Activated T-cell treated with anti-CD3 and anti-CD28 coated beads, Interleukin-2, amount 50 U/mL, for 4 hours (primary cell): ENCODE results near the gene RNLS. TPM values are rescaled to one million over a fixed set of nuclear protein-coding genes. Genes with fewer than 3 reads are reported as not detected.

Experiments
- ATAC-seq, 2 donors: fragments of 200-7000 bp; cut with Tn5 transposase; one replicate each; pipeline ENCODE4 v1.10.0; 2021
- DNase-seq: peaks from one replicate; pipeline ENCODE4 v3.0.0-alpha.2; 2020
- H3K27me3 Mint-ChIP-seq: one replicate; pipeline ENCODE4 v1.8.0; 2021; ENCODE audit warnings: low read depth, mixed read lengths
- H3K36me3 Mint-ChIP-seq: one replicate; pipeline ENCODE4 v1.8.0; 2022; ENCODE audit warnings: mixed read lengths; ENCODE audit not compliant: insufficient read depth
- H3K4me1 Mint-ChIP-seq: one replicate; pipeline ENCODE4 v1.8.0; 2021; ENCODE audit warnings: low read depth, mixed read lengths
- H3K4me3 Mint-ChIP-seq: one replicate; pipeline ENCODE4 v1.8.0; 2021; ENCODE audit warnings: mild to moderate bottlenecking, moderate library complexity, mixed read lengths
- H3K9me3 Mint-ChIP-seq: one replicate; pipeline ENCODE4 v1.8.0; 2021; ENCODE audit warnings: mixed read lengths
- total RNA-seq, 3 donors: library from RNA; stranded (reverse); gene quantifications; one replicate each; pipeline ENCODE4 v1.2.1, GENCODE V29; 2021

Gene RNLS
- total RNA-seq, 3 donors from 2014 or later = 3.4 to 5.5 (median 5.4) TPM

GRCh38 chr10:88583584-88583957 is 453 bp upstream of the RNLS start:
- Mint-ChIP-seq H3K4me3 (peak overlapping the region; percentile 87), H3K4me1 (peaks cover 11% of the 10 kb centered on the region), H3K36me3 (peaks cover 4% of the 10 kb centered on the region), H3K9me3 (peaks cover 4% of the 10 kb centered on the region), H3K27me3 (peaks cover 5% of the 10 kb centered on the region)
- ATAC-seq = no peak
- DNase-seq = no peak

- peaks cover 5% of the 10 kb centered on the region for H3K27me3 Mint-ChIP-seq
- peaks cover 4% of the 10 kb centered on the region for H3K36me3 Mint-ChIP-seq
- no peak for ATAC-seq
- no peak for DNase-seq
- peaks cover 11% of the 10 kb centered on the region for H3K4me1 Mint-ChIP-seq
- H3K9me3 Mint-ChIP-seq = peaks cover 4% of the 10 kb centered on the region
- H3K4me3 Mint-ChIP-seq = peak overlapping the region; percentile 87
These were observed 710 bp downstream of the RNLS start for GRCh38 chr10:88582411-88582805.

GRCh38 chr10:88565072-88565471 is 18.0 kb downstream of the RNLS start:
- H3K9me3 Mint-ChIP-seq = no peaks in the 10 kb centered on the region
- H3K4me1 Mint-ChIP-seq = no peaks in the 10 kb centered on the region
- no peak overlapping the region for H3K4me3 Mint-ChIP-seq
- H3K36me3 Mint-ChIP-seq = no peaks in the 10 kb centered on the region
- H3K27me3 Mint-ChIP-seq = no peaks in the 10 kb centered on the region
- DNase-seq = no peak
- ATAC-seq = no peak

- Mint-ChIP-seq H3K4me3 (no peak overlapping the region), H3K4me1 (peaks cover 2% of the 10 kb centered on the region), H3K36me3 (no peaks in the 10 kb centered on the region), H3K27me3 (no peaks in the 10 kb centered on the region), H3K9me3 (no peaks in the 10 kb centered on the region)
- DNase-seq (no peak), ATAC-seq (no peak)
These were observed 21.0 kb downstream of the RNLS start for GRCh38 chr10:88562152-88562551.

GRCh38 chr10:88557658-88558057 is 25.5 kb downstream of the RNLS start:
- H3K36me3 Mint-ChIP-seq = no peaks in the 10 kb centered on the region
- no peak overlapping the region for H3K4me3 Mint-ChIP-seq
- no peaks in the 10 kb centered on the region for H3K9me3 Mint-ChIP-seq
- H3K4me1 Mint-ChIP-seq = peaks cover 2% of the 10 kb centered on the region
- H3K27me3 Mint-ChIP-seq = no peaks in the 10 kb centered on the region
- ATAC-seq (no peak), DNase-seq (no peak)

GRCh38 chr10:88557256-88557655 is 25.9 kb downstream of the RNLS start:
- DNase-seq = no peak
- ATAC-seq = no peak
- Mint-ChIP-seq H3K9me3 (no peaks in the 10 kb centered on the region), H3K4me1 (peaks cover 2% of the 10 kb centered on the region), H3K36me3 (no peaks in the 10 kb centered on the region), H3K4me3 (no peak overlapping the region), H3K27me3 (no peaks in the 10 kb centered on the region)

GRCh38 chr10:88555190-88555908 is 27.8 kb downstream of the RNLS start:
- Mint-ChIP-seq H3K9me3 (no peaks in the 10 kb centered on the region), H3K27me3 (no peaks in the 10 kb centered on the region), H3K36me3 (no peaks in the 10 kb centered on the region), H3K4me1 (peaks cover 2% of the 10 kb centered on the region), H3K4me3 (no peak overlapping the region)
- ATAC-seq (no peak), DNase-seq (no peak)

GRCh38 chr10:88553116-88553752 is 29.9 kb downstream of the RNLS start:
- Mint-ChIP-seq H3K4me1 (no peaks in the 10 kb centered on the region), H3K4me3 (no peak overlapping the region), H3K9me3 (no peaks in the 10 kb centered on the region), H3K36me3 (no peaks in the 10 kb centered on the region), H3K27me3 (no peaks in the 10 kb centered on the region)
- DNase-seq (no peak), ATAC-seq (peak; percentile 78 to 81)

GRCh38 chr10:88551246-88551645 is 31.9 kb downstream of the RNLS start:
- Mint-ChIP-seq H3K9me3 (no peaks in the 10 kb centered on the region), H3K4me1 (no peaks in the 10 kb centered on the region), H3K36me3 (no peaks in the 10 kb centered on the region), H3K27me3 (no peaks in the 10 kb centered on the region), H3K4me3 (no peak overlapping the region)
- ATAC-seq = no peak
- DNase-seq = no peak

- no peaks in the 10 kb centered on the region for H3K27me3 Mint-ChIP-seq
- no peak overlapping the region for H3K4me3 Mint-ChIP-seq
- ATAC-seq (no peak), DNase-seq (no peak)
- H3K36me3 Mint-ChIP-seq = no peaks in the 10 kb centered on the region
- no peaks in the 10 kb centered on the region for H3K9me3 Mint-ChIP-seq
- H3K4me1 Mint-ChIP-seq = no peaks in the 10 kb centered on the region
These were observed 36.6 kb downstream of the RNLS start for GRCh38 chr10:88546497-88546896.

- H3K36me3 Mint-ChIP-seq = no peaks in the 10 kb centered on the region
- no peaks in the 10 kb centered on the region for H3K9me3 Mint-ChIP-seq
- DNase-seq (no peak), ATAC-seq (no peak)
- no peak overlapping the region for H3K4me3 Mint-ChIP-seq
- H3K4me1 Mint-ChIP-seq = no peaks in the 10 kb centered on the region
- H3K27me3 Mint-ChIP-seq = no peaks in the 10 kb centered on the region
These were observed 37.8 kb downstream of the RNLS start for GRCh38 chr10:88545359-88545758.

GRCh38 chr10:88544140-88544870 is 38.8 kb downstream of the RNLS start:
- DNase-seq (no peak), ATAC-seq (no peak)
- H3K27me3 Mint-ChIP-seq = no peaks in the 10 kb centered on the region

GRCh38 chr10:88542522-88542921 is 40.6 kb downstream of the RNLS start:
- ATAC-seq (no peak), DNase-seq (no peak)
- H3K36me3 Mint-ChIP-seq = no peaks in the 10 kb centered on the region
- no peak overlapping the region for H3K4me3 Mint-ChIP-seq
- no peaks in the 10 kb centered on the region for H3K9me3 Mint-ChIP-seq
- H3K27me3 Mint-ChIP-seq = no peaks in the 10 kb centered on the region
- no peaks in the 10 kb centered on the region for H3K4me1 Mint-ChIP-seq

More at GRCh38 chr10:88544140-88544870, 38.8 kb downstream of the RNLS start:
- Mint-ChIP-seq H3K36me3 (no peaks in the 10 kb centered on the region), H3K9me3 (no peaks in the 10 kb centered on the region), H3K4me3 (no peak overlapping the region), H3K4me1 (no peaks in the 10 kb centered on the region)

GRCh38 chr10:88541116-88541626 is 41.9 kb downstream of the RNLS start:
- H3K27me3 Mint-ChIP-seq = no peaks in the 10 kb centered on the region
- no peaks in the 10 kb centered on the region for H3K36me3 Mint-ChIP-seq
- ATAC-seq (no peak), DNase-seq (no peak)
- H3K9me3 Mint-ChIP-seq = no peaks in the 10 kb centered on the region
- H3K4me3 Mint-ChIP-seq = no peak overlapping the region
- no peaks in the 10 kb centered on the region for H3K4me1 Mint-ChIP-seq
